HG02798 (cell line): ENCODE data around the gene KRT3.

Source experiments
- ATAC-seq: cut with Tn5 transposase; IDR thresholded peaks from one replicate; pipeline ENCODE4 v1.9.1; 2021; ENCODE audit warnings: mild to moderate bottlenecking; ENCODE audit not compliant: unreplicated experiment, poor library complexity

The KRT3 gene

DNA sequence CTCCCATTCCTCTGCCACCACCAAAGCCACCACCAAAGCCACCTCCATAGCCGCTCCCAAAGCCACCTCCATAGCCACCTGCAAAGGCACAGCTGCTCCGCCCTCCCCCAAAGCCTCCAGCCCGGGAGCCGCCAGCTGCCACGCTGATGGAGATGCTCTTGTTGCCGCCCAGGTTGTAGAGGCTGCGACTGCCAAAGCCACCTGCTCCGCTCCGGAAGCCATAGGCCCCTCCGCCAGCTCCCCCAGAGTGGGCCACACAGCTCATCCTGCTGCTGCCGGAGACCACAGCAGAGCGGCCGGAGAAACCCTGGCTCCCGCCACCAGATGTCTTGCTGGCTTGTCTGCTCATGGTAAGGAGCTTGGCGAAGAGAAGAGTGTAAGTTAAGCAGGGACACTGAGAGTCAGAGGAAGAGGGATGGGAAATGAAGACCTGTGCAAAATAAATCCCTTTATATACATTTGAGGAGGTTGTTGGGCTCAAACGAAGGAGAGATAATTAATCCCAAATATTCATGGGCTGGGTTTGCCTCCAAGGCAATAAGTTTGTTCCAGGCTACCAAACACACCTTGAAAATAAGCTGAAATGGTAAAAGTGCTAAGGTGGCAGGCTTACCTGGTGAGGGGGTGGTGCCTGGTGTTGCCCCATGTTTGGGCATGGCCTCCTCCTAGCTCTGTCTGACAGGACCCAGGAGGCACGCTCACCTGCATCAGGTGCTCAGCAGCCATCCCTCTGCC, at the start of gene KRT3:
TSS of gene KRT3 (minus strand) at position 424 of the 735 bp plus-strand sequence. CDS start at position 349, 75 bp downstream.
- no peak for ATAC-seq

DNA sequence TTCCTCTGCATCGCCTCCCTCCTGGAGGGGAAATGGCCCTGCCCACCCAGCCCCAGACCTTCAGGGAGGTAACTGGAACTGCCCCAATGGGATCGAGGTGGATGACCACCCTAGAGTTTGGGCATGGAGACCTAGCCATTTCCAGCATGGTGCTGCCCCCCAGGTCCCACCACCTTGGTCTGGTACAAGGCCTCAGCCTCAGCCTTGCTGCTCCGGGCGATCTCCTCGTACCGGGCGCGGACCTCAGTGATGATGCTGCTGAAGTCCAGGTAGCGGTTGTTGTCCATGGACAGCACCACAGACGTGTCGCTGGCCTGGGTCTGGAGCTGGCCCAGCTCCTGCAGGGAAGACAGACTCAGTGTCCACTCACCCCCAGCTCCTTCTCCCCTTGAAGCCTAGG, 48.5 kb upstream of the KRT3 start:
- no peak for ATAC-seq

DNA sequence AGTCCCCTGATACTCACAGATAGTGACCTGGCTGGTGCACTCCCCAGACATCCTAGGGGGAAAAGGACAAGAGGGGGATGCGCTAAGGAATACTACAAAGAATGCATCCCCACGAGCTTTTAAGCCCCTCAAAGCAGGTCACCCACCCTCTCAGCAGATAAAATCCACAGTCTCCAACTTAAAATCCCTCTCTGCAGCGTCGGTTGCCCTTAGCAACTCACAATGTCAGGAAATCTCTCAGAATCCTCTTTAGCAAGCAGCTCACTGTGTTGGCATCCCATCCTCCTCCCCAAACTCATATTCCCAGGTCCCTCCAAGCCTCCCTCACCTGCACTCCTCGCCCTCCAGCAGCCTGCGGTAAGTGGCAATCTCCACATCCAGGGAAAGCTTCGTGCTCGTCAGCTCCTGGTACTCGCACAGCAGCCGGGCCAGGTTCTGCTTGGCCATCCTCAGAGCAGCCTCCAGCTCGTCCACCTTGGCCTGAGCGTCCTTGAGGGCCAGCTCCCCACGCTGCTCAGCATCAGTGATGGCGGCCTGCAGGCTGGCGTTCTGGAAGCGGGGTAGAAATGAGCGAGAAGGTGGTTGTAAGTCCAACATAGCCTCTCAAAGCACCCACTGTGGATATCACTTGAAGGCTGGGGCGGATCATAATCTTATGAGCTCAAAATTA, 43.7 kb upstream of the KRT3 start:
- ATAC-seq: no peak

DNA sequence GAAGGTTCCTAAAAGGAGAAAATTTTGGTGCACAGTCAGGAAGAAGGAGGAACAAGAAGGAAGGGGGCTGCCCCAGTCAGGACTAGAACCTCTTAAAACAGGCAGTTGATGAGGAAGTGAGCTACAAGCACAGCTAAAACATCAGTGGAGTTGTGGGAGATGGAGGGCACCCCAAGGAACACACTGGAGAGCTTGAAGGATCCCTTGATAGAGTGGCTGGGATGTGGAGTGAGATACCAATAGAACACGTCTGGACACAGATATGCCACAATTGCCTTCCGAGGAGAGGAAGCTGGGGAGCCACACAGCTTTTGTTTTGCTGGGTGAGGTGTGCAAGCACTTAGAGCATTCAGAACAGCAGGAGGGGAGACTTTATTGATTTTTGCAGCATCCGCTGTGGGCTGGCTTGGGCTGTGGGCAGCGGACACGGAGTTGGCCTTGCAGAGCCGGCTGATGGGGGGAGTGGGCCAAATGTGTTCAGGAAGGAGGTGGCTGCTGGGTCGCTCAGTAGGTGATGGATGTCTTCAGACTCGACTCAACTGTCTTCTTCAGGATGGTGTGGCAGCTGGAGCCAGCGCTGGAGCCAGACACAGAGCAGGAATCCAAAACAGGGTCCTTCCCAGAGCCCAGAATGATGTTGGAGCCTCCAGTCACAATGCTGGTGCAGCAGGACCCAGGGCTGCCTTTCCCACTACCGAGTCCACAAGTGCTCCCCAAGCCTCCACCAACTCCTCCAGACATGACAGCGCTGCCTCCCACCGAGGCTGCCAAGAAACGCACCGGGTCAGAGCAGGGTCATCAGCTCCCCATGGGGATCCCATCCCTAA, 42.9 kb upstream of the KRT3 start:
- ATAC-seq: no peak

DNA sequence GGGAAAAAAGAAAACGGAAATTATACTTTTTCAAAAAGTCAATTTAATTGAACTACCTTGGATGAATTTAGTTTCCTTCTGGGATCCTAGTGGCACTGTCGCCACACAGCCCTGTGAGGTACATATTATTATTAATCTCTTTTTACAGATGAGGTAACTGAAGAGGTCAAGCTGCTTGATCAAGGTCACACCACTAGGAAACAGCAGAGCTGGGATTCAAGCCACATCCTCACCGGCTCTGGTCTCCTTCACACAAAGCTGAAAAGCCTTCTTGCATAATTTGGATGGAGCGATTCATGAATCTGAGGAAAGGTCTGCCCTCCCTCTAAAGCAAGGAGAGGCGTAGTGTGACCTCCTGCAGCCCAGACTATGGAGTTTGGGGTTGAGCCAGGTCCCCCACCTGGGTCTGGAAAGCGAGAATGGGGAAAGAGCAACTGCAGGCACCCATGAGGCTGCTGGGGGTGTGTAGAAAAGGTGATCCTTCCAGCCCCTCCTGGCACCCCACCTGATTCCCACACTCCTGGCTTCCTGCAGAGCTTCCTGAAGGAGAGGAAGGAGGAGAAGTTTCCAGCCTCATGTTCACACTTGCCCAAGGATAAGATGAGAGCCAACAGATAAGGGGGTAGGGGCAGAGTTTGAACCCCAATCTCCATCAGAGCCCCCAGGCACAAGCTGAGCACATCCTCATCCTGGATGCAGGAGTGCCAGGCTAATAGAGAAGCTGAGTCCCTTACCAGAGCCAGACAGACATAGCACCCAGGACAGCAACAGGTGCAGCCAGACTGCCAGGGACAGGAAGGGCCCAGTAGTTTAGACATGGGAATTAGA, 42.1 kb upstream of the KRT3 start:
- no peak for ATAC-seq

DNA sequence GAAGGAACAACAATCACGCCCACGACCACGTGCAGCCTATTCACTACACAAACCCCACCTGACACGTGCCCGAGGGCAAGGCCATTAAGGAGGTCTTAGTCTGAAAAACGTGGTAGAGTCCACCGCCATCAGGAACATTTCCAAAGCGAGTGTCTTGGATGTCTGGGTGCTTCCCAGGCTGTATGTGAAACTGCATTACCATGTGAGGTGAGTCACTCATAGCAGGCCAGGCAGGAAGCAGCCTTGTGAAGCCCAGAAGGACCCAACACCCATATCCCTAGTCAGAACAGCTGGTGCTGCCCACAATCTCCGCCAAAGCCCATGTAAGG, 41.5 kb upstream of the KRT3 start:
- ATAC-seq: no peak

DNA sequence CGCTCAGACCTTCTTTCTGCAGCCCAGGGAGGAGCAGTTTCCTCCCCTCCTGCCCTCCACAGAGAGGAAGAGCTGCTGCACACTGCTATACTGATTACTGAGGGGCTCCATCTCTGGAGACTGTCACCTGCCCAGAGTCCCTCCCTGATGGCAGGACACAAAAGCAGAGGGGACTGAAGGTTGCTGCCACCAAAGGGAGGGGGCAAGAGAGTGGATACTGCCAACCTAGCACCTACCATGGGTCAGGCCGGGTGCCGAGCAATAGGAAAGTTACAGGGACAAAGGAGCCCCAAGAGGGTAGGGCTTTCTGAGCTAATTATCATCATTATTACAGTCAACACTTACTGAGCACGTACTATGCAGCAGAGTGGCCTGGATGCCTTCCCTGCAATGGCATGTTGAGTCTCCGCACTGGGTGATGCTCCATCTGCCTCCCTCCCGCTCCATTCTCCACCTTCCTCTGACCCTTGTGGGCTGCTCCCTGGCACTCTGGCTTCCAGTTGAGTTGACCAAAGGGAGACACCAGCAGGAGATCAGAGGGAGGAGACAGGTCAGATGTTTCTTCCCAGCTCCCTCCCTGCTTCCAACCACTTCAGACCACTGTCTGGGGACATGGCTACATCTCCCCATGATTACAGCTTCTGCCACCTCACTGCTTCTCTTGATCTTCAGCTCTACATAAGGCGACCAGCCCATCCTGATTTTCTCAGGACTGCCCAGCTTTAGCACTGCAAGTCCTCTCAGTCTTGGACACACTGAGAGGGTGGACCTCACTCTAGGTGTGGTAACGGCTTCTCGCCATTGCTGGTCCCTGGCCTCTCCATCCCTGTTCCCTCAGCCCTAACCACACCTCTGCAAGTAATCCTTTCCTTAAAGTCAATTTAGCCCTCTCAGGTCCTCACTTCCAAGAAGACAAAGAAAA, 40.8 kb upstream of the KRT3 start:
- ATAC-seq: no peak

DNA sequence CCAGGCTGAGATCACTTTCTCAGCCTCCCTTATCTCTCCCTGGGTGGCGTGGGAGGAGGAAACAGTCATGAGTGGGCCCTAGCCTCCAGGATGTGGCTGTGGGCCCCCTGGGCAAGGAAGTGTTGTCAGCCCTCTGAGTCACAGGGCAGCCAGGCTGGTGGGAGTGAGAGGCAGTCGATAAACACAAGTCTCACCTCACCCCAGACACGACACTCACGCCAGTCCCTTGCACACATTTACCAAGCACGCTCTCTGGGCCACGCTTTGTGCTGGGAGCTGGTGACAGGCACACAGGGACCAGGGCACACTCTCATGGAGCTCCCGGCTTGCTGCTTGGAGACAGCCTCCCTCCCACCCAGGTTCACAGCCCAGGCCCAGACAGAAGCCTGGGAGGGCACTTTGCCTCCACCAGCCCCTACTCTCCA, 40.1 kb upstream of the KRT3 start:
- ATAC-seq: no peak

DNA sequence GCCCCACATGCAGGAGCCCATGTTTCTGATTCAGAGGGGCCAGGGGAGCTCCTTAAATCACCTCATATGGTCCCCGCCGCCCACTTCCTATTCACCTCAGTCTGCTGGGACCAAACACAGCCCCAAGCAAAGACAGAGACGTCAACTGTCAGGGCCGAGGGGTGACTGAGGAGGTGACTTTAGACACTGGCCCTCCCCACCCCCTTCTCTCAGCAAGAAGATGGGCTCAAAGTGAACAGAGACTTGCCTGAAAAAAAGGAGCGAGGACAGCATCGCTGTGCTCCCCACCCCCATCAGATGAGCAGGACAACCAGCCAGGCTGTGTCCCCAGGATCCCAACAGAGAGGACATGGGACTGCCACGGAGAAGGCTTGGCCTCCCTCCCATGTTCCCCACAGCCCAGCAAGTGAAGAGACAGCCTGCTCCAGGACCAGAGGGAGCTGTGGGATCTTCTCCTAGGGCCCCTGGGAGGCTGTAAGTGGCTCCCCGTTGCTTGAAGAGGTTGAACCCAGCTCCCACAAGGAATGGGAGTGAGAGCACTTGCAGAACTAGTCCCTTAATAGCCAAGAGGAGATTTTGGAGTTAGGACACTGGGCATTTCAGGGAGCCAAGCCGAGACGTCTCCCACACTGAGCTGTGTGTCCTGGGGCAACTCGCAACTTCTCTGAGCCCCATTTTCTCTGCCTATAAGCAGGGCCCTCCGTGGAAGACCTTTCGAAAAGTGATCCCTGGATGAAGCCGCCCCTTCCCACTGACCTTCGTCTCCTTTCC, 39.5 kb upstream of the KRT3 start:
- no peak for ATAC-seq

DNA sequence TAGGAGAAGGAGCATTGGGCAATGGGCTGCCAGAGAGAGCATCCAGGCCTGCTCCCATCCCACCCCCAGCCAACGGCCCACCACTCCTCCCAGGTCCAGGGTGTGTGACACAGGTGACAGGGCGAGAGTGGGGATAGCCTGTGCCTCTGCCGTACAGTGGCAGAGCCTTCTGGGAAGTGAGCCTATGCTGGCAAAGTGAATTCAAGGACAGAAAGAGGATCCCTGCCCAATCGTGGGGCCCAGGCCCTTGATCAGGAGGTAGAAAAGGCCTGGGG, 38.7 kb upstream of the KRT3 start:
- ATAC-seq: no peak

DNA sequence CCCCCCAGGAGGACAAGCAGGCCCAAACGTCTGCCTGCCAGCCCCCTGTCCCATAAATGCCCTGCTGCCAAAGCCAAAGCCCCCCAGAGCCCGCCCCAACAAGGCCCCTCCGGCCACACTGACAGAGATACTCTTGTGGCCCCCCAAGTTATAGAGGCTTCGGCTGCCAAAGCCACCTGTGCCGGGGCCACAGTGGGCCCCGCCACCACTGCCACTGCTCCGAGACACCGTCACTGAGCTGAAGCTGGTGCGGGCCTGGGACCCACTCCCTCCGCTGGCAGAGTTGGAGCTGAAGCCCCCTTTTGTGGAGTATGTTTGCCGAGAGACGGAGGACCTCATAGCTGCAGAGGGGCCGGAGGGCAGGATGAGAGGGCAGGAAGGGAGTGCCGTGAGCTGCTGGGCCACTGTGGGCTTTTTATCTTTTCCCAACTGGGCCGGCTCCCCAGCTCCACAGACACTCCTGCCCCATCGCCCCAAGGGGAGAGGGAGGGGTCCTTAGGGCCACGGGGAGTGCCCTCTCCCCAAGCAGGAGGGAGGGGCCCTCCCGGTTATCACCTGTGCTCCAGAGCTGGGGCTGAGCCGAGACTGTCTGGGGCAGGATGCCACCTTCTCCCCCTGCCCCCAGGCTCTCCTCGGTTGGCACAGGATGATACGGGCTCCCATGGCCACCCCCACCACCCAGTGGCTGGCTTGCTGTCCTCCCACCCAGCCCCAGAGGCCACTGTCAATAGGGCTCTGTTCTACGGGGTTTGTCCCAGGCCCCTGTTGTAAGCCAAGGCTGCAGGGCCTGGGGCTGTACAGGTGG, 38.2 kb upstream of the KRT3 start, which contains the start of gene KRT79:
TSS of gene KRT79 (minus strand) at position 390 of the 805 bp plus-strand sequence. CDS start at position 339, 51 bp downstream.
- ATAC-seq: no peak

DNA sequence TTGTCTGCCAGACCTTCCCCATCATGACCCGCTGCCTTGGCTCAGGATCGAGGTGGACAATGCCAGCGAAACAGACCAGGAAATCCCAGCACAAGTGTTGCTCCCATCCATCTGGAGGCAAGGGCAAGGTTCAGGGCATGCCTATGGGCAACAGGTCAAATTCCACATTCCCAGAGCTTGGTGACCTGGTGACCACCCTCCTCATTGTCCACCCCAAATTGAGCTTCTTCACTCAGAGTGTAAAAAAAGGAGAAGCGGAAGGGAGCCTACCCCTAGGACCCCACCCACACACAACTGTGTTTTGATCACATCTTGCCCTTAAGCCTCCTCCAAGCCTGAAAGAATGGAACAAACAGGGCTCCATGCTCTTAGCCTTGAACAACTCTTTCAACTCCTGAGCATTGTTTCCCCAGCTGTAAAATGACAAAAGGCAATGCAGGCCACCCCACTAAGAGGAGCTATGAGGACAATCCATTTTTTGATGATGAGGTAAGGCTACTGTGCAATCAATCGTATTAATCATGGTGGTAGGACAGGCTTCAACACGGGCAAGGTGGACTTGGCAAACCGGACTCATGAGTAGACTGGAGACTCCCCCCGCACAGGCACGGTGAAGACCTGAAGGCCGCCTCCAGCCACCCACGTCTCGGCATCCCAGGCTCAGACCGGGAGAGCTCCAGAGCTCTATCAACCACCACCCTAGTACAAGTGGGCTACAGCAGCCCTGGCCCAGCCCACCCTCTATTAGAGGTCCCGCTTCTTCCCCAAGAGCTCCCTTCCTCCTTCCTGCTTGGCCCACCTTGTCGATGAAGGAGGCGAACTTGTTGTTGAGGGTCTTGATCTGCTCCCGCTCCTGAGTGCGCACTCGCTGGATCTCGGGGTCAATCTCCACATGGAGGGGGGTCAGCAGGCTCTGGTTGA, 37.3 kb upstream of the KRT3 start:
- no peak for ATAC-seq

DNA sequence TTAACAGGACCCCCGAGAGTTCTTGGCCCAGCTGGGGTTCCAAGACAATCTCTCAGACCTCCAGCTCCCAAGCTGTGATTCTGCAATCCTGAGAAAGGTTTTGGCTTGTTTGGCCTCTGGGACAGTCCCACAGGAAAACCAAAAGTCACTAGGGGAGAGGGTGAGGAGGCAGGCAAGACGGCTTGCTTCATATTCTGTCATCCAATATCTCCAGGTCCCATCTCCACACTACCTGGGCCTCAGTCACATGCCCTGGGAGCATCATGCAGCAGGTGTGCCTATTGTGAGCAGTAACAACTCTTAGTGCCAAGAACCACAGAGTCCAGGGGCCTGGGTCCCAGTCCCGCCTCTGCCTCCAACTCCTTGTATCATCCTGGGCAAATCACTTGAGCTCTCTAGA, 36.5 kb upstream of the KRT3 start:
- ATAC-seq: no peak

DNA sequence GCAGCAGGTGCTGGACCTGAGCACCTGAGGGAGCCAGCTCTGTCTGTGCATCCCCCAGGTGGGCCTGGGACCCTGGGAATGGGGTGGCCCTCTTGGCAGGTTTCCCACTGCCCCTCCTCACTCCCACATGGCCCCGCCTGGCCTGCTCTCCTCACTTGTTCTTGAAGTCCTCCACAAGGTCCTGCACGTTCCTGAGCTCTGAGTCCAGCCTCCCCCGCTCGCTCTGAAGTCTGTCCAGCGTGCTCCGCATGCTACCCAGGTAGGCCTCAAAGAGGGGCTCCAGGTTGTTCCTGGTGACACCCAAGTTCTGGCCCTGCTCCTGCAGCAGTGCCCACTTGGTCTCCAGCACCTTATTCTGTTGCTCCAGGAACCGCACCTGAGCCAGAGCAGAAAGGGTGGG, 35.3 kb upstream of the KRT3 start:
- ATAC-seq: no peak

DNA sequence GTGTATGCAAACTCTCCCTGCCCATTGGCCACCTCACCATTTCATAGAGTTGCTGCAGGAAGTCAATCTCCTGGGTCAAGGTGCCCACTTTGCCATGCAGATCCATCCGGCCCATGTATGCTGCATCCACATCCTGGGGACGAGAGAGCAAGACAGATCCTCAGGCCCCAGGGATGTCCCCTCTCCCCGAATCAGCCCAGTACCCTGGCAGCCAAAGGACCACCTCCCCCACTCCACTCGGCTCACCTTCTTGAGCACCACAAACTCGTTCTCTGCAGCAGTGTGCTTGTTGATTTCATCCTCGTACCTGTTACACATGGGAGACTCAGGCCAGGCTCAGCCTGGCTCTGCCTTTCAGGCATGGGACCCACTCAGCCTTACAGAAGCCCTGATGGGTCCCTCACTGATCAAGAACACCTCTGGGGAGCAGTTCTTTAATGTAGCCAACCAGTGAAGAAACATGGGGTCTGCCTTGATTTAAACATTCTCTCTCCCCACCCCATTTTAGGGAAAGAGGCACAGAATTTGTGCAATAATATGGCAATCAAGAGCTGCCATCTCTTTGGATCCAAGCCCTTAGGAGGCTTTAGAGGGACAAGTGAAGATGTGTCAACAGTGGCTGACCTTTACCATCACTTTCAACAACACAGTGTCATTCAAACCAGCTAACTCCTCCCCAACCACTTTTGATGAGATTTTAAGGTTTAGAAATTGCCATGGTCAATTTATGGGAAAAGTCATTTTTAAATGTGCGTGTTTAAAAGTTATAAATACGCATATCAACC, 34.3 kb upstream of the KRT3 start:
- no peak for ATAC-seq

DNA sequence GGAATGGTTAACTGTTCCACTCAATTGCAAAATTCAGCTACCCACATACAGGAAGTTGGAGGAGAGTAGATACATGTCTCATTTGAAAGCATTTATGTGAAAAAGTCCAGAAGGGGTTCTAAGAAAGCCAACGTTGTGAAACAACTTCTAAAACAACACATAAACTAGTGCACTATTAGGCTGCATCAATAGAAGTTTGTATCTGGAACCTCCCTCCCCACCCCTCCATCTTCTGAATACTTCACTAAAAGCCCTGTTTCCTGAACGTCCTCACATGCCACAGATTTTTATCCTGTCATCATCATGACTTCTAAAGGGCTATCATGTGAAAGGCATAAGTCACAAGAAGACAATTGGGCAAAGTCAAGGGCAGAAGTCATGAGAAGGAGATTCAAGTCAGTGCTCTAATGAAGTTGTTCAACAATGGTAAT, 32.7 kb upstream of the KRT3 start:
- no peak for ATAC-seq
